ENCODE data around the gene CUL1. TPM values are rescaled to one million over a fixed set of nuclear protein-coding genes. Genes with fewer than 3 reads are reported as not detected.
A peak's percentile ranks its signal among the peaks of the same experiment; 100 is the strongest.

Gene CUL1
- total RNA-seq, 1 donor from 2014 or later: 40.5 TPM

DNA sequence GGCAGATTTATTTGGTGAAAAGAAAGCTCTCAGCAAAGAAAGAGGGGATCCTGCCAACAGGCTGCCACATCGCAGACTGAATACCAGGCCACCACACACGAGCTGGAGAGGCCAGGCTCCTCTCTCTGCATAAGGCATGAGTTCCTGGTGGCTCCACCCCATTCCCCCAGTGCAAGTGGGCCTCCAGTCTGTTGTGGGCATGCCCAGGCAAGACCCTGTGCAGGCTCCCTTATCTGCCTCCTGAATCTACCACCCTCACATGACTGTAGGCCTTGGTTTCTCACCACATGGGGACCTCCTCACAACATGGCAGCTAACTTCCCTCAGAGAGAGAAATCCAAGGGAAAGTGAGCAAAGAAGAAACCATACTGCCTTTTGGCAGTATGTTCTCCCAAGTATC is 26.7 kb upstream of the CUL1 start:
- Histone ChIP-seq H3K36me3 (ENCODE audit: control insufficient read depth, insufficient read depth, low read length) (no peaks in the 10 kb centered on the region), H3K27me3 (ENCODE audit: control insufficient read depth, insufficient read depth, low read length) (no peaks in the 10 kb centered on the region), H3K4me3 (ENCODE audit: low read depth, low read length) (no peak overlapping the region)
- DNase-seq (ENCODE audit: low read depth) (peak; percentile 23), FAIRE-seq (no peak)
- TF ChIP-seq, protein P1, sequence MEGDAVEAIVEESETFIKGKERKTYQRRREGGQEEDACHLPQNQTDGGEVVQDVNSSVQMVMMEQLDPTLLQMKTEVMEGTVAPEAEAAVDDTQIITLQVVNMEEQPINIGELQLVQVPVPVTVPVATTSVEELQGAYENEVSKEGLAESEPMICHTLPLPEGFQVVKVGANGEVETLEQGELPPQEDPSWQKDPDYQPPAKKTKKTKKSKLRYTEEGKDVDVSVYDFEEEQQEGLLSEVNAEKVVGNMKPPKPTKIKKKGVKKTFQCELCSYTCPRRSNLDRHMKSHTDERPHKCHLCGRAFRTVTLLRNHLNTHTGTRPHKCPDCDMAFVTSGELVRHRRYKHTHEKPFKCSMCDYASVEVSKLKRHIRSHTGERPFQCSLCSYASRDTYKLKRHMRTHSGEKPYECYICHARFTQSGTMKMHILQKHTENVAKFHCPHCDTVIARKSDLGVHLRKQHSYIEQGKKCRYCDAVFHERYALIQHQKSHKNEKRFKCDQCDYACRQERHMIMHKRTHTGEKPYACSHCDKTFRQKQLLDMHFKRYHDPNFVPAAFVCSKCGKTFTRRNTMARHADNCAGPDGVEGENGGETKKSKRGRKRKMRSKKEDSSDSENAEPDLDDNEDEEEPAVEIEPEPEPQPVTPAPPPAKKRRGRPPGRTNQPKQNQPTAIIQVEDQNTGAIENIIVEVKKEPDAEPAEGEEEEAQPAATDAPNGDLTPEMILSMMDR (IDR thresholded peaks at IDR 0.05; ENCODE audit: insufficient read depth, low read length, severe bottlenecking): no peak

DNA sequence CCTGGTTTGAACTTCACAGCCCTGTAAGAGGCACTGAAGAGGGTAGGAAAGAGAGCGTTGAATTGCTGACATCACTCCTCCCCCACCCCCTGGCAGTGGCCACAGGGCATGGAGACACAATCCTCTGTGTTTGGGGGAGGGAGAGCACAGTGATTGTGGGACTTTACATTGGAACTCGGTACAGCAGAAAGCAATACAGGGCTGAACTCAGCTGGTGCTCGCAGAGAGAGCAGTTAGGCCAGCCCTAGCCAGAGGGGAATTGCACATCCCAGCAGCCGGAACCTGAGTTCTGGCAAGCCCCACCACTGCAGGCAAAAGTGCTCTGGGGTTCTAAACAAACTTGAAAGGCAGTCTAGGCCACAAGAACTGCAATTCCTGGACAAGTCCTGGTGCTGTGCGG is 24.0 kb upstream of the CUL1 start:
- Histone ChIP-seq H3K27me3 (ENCODE audit: control insufficient read depth, insufficient read depth, low read length) (no peaks in the 10 kb centered on the region), H3K4me3 (ENCODE audit: low read depth, low read length) (no peak overlapping the region), H3K36me3 (ENCODE audit: control insufficient read depth, insufficient read depth, low read length) (no peaks in the 10 kb centered on the region)
- TF ChIP-seq, protein P1 (IDR thresholded peaks at IDR 0.05; ENCODE audit: insufficient read depth, low read length, severe bottlenecking): no peak
- FAIRE-seq (no peak), DNase-seq (ENCODE audit: low read depth) (no peak)

DNA sequence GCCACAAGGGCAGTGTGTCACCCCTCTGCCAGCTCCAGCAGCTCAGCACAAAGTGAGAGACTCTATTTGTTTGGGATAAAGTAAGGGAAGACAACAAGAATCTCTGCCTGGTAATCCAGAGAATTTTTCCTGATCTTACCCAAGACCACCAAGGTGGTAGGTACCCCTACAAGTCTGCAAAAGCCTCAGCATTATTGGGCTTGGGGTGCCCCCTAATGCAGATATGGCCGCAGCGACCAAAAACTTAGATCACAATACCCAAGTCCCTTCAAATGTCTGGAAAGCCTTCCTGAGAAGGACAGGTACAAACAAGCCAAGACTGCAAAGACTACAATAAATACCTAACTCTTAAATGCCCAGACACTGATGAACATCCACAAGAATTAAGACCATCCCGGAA is 22.4 kb upstream of the CUL1 start:
- FAIRE-seq (no peak), DNase-seq (ENCODE audit: low read depth) (no peak)
- TF ChIP-seq, protein P1 (IDR thresholded peaks at IDR 0.05; ENCODE audit: insufficient read depth, low read length, severe bottlenecking): no peak
- Histone ChIP-seq H3K4me3 (ENCODE audit: low read depth, low read length) (no peak overlapping the region), H3K36me3 (ENCODE audit: control insufficient read depth, insufficient read depth, low read length) (no peaks in the 10 kb centered on the region), H3K27me3 (ENCODE audit: control insufficient read depth, insufficient read depth, low read length) (no peaks in the 10 kb centered on the region)

DNA sequence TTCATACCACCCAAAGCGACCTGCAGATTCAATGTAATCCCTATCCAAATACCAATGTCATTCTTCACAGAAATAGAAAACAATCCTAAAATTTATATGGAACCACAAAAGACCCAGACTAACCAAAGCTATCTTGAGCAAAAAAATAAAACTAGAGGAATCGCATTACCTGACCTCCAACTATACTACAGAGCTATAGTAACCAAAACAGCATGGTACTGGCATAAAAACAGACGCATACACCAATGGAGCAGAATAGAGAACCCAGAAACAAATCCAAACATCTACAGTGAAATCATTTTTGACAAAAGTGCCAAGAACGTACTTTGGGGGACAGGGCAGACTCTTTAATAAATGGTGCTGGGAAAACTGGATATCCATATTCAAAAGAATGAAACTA is 16.9 kb upstream of the CUL1 start:
- FAIRE-seq: no peak
- Histone ChIP-seq H3K4me3 (ENCODE audit: low read depth, low read length) (no peak overlapping the region), H3K27me3 (ENCODE audit: control insufficient read depth, insufficient read depth, low read length) (no peaks in the 10 kb centered on the region), H3K36me3 (ENCODE audit: control insufficient read depth, insufficient read depth, low read length) (no peaks in the 10 kb centered on the region)
- TF ChIP-seq, protein P1 (IDR thresholded peaks at IDR 0.05; ENCODE audit: insufficient read depth, low read length, severe bottlenecking): no peak
- no peak for DNase-seq (ENCODE audit: low read depth)

DNA sequence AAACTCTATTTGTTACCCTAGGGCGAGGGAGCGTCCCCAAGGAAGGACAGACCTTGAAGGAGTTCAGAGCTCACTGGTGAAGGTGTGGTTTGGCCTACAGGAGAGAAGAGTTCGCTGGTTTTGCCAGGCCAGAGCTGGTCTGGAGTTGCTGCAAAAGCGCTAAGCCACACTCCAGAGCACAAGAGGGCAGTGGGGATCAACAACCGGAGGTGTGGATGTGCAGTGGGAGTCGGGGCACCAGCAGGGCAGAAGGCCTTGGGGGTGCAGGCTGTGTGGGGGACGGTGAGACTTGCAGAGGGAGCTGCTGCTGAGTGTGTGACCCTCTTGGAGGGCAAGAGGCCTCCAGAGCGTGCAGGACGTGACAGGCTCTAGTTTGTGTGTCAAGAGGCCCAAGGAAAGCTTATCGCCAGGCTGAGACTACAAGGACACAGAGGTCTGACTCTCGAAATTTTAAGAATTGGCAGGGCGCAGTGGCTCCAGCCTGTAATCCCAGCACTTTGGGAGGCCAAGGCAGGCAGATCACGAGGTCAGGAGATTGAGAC is 14.3 kb upstream of the CUL1 start:
- FAIRE-seq (no peak), DNase-seq (ENCODE audit: low read depth) (no peak)
- TF ChIP-seq, protein P1 (IDR thresholded peaks at IDR 0.05; ENCODE audit: insufficient read depth, low read length, severe bottlenecking): no peak
- Histone ChIP-seq H3K36me3 (ENCODE audit: control insufficient read depth, insufficient read depth, low read length) (no peaks in the 10 kb centered on the region), H3K4me3 (ENCODE audit: low read depth, low read length) (no peak overlapping the region), H3K27me3 (ENCODE audit: control insufficient read depth, insufficient read depth, low read length) (no peaks in the 10 kb centered on the region)

DNA sequence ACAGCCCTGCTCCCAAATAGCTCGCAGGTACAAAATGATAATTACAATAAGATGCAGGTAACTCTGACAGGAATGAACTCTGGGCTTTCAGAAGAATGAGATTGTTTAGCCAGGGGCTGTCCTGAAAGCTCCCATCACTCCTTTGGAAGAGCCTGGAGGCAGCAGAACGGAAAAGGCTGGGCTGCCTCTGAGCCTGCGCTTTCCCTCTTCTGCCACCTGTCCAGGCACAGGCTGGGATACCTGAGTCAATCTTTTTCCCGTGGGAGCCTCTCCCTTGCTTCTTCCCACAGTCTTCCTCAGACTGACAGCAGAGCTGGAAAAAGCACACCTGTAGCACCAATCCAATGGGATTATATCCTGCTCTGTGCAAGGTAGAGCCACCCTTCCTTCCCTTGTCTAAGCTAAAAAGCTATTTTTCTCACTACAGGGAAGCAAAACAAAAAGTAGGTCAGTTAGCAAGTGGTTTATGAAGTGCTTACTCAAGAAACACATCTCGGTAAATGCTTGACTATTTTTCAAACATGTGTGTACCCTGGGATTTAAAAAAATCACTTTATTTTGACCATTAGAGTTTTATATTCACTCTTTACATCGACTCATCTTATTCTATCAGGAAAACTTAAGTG is 12.3 kb upstream of the CUL1 start:
- H3K27me3 ChIP-seq (ENCODE audit: control insufficient read depth, insufficient read depth, low read length): no peaks in the 10 kb centered on the region
- FAIRE-seq (no peak), DNase-seq (ENCODE audit: low read depth) (no peak)
- no peak overlapping the region for H3K4me3 ChIP-seq (ENCODE audit: low read depth, low read length)
- TF ChIP-seq, protein P1 (IDR thresholded peaks at IDR 0.05; ENCODE audit: insufficient read depth, low read length, severe bottlenecking): no peak
- H3K36me3 ChIP-seq (ENCODE audit: control insufficient read depth, insufficient read depth, low read length): no peaks in the 10 kb centered on the region

Measured in bronchial epithelial cell (primary cell).